GM13977 (cell line): ENCODE data around the gene MS4A1.
A peak's percentile ranks its signal among the peaks of the same experiment; 100 is the strongest.

Source experiments
- DNase-seq: peaks from one replicate; pipeline ENCODE4 v3.0.0; 2012; ENCODE audit warnings: low spot score
- CTCF ChIP-seq: IDR thresholded peaks from 2 replicates; pipeline ENCODE4 v1.5.1; 2012; ENCODE audit warnings: mild to moderate bottlenecking, control low read depth; ENCODE audit not compliant: insufficient read depth; ENCODE audit errors: extremely low read depth, missing control alignments
- in situ Hi-C: fragments of 300-500 bp; cut with MboI; formaldehyde crosslinking; loops from one replicate; pipeline ENCODE4 v1.12.0; 2022; ENCODE audit warnings: low sequenced_read_pairs, low pct_unique_long_range_greater_than_20kb, mixed read lengths, inconsistent platforms; ENCODE audit not compliant: unreplicated experiment

Gene MS4A1

DNA sequence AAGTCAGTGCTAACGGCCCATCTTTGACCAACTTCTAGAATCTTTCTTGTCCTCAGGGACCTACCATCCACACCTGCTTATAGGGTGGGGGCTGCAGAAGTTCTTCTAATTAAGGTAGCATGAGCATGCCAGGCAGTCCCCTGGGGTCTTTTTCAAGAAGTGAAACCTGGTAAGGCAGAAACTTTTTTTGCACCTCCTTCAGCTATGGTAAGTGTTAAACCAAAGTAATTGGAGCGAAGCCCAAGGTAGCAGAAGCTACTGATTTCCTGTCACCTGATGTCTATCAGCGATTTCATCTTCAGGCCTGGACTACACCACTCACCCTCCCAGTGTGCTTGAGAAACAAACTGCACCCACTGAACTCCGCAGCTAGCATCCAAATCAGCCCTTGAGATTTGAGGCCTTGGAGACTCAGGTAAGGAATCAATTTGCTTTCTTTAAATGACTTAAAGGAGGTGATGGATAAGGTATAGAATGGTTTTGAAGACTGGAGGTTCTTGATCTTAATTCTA, at the start of gene MS4A1:
MS4A1 (plus strand) TSS at position 317 of the 512 bp plus-strand sequence. CDS start 6,528 bp downstream, outside the sequence.
- in situ Hi-C loops = no loop called here
- peak; percentile 80 for DNase-seq
- no peak for TF ChIP-seq CTCF

DNA sequence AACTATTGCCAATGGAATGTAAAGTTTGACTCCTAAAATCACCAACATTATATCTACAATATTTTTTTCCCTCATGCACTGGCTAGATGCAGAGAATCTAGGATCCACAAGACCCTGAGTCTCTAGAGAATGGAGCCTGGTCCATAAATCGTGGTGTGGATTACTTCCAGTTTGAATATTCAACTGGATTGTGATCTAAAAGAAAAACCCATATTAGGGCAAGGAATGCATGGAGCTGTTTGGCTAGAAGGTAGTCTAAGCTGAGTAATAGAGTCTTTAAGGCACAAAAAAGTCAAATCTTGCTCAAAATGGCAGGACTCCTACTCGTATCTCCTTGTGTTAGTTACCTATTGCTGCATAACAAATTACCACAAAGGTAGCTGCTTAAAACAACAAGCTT, 35.6 kb upstream of the MS4A1 start:
- no peak for DNase-seq
- no peak for TF ChIP-seq CTCF
- in situ Hi-C loops = no loop called here

DNA sequence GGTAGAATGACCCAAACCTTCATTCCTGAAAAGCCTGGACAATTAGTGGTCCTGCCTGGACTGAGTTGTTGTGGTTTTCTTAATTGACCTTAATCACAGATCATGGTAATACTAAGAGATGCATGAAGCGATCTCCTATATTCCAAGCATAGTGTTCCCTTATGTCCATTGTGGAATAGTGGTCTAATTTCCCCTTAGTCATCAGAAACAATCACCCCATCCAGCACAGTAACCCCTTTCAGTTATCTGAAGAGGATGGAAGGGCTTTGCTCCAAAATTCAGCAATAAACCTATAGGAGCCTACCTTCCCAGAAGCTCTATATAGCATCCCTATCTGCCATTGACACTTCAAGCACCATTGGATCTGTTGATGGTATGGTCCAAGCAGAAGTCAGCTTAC, 33.0 kb upstream of the MS4A1 start:
- TF ChIP-seq CTCF = no peak
- in situ Hi-C loops = no loop called here
- no peak for DNase-seq

- in situ Hi-C loops = no loop called here
- no peak for TF ChIP-seq CTCF
- DNase-seq = no peak
Measured at GRCh38 chr11:60428517-60428916, 27.1 kb upstream of the MS4A1 start.

- in situ Hi-C loops = no loop called here
- DNase-seq = no peak
- TF ChIP-seq CTCF = no peak
Measured at GRCh38 chr11:60429272-60429671, 26.4 kb upstream of the MS4A1 start, which contains the start of gene MS4A5. TSS of gene MS4A5 (plus strand) at chr11:60429572. CDS start at chr11:60429675, 103 bp downstream.

DNA sequence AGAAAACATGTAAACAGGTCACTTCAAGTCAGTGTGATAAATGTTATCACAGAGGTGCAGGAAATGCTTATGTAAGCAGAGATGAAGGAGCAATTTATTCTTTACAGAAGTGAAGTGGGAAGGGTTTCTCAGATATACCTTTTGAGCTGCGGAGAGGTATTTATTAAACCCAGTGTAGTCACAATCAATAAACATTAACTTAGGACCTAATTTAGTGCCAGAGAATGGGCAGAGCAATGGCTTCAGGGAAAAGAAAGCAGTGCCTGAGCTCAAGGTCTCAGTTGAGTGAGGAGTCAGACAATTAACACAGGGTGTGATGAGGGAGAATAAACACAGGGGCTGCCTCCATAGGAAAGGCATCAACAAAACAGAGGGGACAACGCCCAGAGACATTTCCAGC, 24.4 kb upstream of the MS4A1 start:
- DNase-seq = no peak
- no peak for TF ChIP-seq CTCF
- in situ Hi-C loops = no loop called here

- in situ Hi-C loops = no loop called here
- DNase-seq = no peak
- no peak for TF ChIP-seq CTCF
Measured at GRCh38 chr11:60433401-60433800, 22.2 kb upstream of the MS4A1 start.
